Measurements from ENCODE around the gene POU4F1.
"Not testable (repeated sequence)": the region's sequence is repeated elsewhere in the genome, so short reads cannot be mapped to it uniquely, and the experiment has no call there.

The POU4F1 gene, protein sequence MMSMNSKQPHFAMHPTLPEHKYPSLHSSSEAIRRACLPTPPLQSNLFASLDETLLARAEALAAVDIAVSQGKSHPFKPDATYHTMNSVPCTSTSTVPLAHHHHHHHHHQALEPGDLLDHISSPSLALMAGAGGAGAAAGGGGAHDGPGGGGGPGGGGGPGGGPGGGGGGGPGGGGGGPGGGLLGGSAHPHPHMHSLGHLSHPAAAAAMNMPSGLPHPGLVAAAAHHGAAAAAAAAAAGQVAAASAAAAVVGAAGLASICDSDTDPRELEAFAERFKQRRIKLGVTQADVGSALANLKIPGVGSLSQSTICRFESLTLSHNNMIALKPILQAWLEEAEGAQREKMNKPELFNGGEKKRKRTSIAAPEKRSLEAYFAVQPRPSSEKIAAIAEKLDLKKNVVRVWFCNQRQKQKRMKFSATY

DNA sequence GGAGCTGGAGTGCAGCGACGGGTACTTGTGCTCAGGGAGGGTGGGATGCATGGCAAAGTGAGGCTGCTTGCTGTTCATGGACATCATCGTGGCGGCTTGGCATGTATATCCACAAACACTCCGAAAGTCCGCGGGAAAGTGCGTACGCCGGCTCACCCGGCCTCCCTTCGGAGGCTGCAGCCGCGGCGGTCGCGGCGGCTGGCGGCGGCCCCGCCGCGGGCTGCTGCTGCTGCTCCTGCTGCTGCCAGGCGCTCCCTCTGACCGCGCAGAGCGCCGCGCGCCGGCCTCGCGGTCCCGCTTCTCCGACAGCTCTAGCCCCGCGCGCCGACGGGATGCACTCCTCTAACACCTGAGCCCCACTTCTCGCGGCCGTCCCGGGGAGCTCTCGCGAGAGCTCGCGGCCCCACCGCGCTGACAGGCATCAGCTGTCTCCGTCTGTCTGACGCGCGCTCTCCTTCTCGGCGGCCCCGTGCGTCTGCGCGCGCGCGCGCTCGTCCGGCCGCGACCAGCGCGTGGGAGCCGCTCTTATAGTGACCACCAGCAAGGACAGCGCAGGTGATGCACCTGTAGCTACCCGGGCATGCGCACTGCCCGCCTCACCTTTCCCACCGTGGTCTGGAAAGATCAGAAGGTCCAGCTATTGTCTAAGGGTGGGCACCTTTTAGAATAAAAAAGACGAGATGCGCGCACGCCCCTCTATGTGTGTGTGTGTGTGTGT lies at the start of gene POU4F1:
POU4F1 (minus strand) TSS at position 313 of the 718 bp plus-strand sequence; CDS start at position 87, 226 bp downstream.
- DNase-seq (ENCODE audit: low read depth) = no peak

DNA sequence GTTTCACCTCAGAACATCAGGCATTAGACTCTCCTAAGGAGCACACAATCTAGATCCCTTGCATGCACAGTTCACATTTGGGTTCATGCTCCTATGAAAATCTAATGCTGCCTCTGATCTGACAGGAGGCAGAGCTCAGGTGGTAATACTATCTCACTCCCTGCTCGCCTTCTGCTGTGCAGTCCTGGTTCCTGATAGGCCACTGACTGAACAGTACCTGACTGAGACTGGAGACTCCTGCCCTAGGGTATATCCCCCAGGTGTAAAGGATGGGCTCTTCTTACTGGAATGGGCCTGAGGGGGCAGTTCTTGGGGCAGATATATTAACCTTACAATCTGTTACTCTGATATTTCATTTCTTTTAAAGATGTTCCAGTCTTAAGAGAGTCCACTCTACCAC lies 49.3 kb upstream of the POU4F1 start:
- no peak for DNase-seq (ENCODE audit: low read depth)

DNA sequence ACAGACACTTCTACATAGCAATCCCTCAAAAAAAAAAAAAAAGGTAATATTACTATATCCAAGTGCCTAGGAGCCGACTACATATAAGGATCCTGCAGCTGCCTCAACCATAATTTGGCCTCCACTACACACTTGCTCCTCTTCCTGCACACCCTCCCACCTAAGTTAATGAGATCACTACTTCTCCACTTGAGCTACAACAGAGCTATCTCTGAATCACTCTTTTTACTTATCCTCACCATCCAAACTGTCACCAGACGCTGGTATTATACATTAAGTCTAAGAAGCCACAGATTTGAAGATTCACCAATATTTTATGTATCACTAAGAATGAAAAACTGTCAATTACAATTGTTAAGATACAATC lies 47.3 kb upstream of the POU4F1 start:
- DNase-seq (ENCODE audit: low read depth) = no peak

DNA sequence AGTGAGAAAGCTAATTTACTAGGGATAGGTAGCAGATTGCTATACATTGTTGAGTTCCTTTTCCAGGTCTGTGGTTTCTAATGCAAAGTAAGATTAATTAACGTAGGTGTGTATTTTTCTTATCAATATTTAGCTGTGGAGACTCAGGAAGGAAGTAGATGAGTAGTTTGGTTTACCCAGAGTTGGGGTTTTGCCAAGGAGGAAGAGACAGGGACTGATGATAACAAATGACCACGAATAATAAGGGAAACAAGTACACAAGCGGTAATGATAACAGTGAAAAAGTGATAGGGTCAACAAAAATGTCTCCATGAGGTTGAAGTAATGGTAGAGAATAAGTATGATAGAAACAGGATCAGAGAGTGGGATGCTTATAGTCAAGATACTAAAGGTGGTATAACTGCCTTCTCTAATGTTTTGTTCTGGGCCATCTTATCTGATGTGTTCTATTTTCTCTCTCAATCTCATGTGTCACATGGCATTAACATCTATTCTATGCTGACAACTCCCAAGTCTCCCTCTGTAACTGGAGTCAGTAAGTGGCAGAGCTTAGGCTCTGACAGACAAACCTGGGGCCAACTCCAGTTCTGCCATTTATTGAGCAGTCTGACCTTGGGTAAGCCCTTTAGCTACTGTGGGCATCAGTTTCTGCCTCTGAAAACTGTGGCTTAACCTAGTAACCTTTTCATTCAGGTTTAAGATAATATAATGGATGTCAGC lies 46.8 kb upstream of the POU4F1 start:
- no peak for DNase-seq (ENCODE audit: low read depth)

DNA sequence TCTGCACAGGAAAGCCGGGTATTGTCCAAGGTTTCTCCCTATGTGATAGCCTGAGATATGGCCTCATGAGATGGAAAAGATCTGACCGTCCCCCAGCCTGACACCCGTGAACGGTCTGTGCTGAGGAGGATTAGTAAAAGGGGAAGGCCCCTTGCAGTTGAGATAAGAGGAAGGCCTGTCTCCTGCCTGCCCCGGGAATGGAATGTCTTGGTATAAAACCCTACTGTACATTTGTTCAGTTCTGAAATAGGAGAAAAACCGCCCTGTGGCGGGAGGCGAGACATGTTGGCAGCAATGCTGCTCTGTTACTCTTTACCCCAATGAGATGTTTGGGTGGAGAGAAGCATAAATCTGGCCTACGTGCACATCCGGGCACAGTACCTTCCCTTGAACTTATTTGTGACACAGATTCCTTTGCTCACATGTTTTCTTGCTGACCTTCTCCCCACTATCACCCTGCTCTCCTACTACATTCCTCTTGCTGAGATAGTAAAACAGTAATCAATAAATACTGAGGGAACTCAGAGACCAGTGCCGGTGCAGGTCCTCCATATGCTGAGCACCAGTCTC lies 43.8 kb upstream of the POU4F1 start:
- DNase-seq (ENCODE audit: low read depth) = not testable (repeated sequence)

DNA sequence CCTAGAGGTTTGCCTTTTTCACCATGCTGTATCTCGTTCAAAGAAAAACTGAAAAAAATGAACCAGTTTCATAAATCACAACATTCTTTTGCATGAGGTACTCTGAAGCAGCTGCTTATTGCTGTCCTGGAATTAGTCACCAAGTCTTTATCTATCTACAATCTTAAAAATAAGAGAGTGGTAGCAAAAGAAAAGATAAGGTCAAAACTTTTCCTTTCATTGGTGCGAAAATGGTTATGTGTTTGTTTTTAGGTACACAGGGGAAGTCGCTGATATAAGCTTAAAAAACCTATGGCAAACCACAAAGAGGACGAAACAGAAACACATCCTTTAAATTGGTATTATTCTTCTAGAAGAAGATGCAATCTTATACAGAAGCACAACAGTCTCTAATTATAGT lies 34.9 kb upstream of the POU4F1 start:
- no peak for DNase-seq (ENCODE audit: low read depth)

DNA sequence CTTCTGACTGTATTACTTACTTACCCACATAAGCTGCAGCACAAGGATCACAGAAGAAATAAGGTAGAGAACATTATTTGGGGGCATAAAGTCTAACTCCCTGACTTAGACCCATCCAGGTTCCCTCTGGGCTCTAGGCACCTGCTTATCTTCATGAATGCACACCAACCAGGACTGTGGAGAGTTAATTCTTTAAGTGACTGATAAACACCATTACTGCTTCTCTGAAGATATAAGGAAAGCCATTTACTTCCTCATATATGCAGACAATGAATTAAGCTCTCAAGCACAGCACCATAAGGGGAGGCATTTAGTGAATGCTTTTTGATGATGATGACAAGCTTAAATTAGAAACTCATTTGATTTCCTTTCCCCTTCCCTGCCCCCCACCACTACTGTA lies 33.1 kb upstream of the POU4F1 start:
- DNase-seq (ENCODE audit: low read depth) = no peak

DNA sequence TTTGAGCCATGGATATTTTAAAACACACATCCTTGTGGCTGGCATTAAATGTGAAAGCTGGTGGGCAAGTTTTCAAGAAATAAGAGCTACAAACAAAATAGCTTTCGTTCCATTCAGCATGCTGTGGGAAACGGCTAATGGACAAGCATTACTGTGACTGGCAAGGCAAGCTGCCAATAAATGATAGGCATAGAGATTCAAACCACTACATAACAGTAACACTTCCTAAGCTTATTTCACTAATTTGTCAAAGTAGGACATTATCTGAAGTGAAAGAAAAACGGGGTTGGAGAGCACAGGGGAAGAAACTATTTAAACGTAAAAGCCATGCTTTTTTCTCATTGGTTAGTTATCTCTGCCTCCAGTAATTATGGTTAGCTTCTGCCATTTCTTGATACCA lies 29.6 kb upstream of the POU4F1 start:
- no peak for DNase-seq (ENCODE audit: low read depth)

DNA sequence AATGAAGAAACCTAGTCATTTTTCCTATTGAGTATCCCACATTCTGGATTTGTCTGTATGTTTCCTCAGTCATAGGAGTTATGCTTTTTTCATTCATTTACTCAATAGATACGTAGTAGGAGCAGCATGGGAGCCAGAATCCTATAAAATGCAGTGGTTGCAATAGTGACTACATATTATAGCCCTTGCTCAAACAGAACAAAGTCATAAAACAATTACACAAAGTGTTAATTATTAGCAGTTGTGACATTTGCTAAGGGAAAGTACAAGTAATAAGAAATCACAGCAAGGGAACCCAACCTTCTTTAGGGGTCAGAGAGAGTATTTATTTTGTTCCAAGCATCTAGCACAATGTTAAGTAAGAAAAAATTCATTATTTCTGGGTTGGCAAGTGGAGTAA lies 27.7 kb upstream of the POU4F1 start:
- DNase-seq (ENCODE audit: low read depth) = no peak

DNA sequence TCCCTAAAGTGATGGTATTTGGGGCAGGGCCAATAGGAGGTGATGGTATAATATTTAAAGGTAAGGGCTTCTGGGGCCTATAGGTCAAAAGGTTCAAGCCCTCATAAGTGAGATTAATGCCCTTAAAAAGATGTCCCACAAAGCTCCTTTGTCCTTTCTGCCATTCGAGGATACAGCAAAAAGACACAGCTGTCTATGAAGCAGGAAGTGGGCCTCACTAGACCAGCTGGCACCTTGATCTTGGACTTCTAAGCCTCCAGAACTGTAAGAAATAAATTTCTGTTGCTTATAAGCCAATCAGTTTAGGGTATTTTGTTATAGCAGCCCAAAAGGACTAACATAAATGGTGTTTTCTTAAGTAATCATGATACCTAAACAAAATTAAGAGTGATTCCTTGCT lies 27.2 kb upstream of the POU4F1 start:
- DNase-seq (ENCODE audit: low read depth) = no peak

DNA sequence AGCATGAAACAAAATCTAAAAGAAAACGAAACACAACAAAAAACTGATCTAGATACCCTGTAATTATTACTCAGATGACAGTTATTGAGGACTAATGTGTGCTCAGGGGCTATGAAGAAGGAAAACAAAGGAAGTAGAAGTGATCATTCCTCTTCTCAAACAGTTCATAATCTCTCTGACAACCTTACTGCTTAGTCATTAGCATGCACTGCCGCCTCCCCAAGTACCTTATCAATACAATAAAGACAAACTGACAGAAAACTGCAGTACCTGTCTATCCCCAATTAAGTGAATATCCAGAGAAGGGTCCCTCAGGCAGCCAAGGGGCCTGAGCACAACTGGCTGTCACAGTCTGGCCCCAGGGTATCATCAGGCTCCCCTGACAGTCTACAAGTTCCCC lies 22.0 kb upstream of the POU4F1 start:
- no peak for DNase-seq (ENCODE audit: low read depth)

DNA sequence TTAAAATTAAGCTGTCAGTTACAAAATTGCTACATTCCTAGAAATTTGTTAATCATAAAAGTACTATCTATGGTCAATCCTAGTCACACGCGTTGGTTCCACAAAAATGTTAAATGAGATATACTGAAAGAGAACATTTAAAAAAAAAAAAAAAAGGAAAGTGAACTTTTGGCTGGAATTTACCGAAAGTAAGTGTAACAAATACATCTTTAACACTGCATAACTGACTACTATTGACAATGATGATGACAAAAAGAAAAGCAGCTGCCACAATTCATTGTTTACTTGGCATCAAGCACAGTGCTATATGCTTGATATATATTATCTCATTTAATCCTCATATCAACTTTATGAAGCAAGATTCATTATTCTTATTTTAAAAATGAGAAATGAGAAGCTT lies 19.8 kb upstream of the POU4F1 start:
- DNase-seq (ENCODE audit: low read depth) = no peak

DNA sequence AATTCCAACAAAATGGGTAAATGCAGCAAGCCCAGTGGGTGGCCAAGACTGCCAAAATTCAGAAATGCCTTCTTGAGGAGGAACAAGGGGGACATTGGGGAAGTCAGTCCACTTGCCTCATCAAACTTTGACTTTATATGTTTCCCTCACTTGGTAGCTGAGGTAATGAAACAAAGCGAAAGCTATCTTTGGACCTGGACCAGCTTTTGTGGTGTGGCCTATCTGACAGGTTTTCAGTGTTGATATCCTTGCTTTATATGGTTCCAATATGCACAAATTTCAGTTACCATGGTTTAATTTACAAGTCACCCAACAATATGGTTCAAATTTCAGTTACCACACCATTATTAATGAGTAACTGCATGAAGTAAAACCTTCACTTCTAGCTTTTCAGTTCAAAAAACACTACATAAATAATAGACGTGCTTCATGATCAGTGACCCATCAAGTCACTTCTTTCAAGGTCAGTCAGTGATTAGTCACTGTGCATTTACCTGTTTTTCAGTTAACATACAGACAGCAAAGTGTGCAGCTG lies 17.7 kb upstream of the POU4F1 start:
- DNase-seq (ENCODE audit: low read depth) = no peak

DNA sequence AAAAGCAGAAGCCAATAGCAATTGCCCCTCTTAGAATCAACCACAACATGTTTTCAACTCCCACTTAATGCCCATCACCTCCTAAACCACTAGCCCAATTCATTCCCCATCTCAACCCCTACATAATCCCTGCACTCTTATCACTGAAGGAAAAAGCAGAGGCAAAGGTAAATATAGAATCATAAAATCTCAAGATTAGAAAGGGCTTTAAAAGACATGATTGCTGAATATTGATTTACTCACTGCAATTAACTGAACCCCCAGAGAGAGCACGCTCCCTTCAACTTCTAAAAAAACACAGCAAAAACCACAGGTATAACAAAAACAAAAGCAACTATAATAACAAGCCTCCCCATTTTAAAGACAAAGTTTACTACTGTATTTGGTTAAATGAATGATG lies 15.1 kb upstream of the POU4F1 start:
- no peak for DNase-seq (ENCODE audit: low read depth)

DNA sequence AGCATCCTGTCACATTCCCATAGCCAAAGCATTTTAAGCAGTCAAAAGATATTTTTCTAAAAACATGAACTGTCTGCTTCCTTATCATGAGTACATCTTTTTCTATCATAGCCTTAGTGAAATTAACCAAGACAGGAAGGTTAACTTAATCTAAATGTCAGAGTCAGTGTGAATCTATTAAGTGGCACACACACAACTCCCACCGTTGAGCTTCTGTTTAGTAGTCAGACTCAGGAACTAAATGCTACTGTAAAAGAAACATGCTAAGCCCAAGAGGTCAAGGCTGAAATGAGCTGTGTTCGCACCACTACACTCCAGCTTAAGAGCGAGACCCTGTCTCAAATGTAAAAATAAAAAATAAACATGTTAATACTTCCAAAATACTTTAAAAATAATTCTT lies 7.7 kb upstream of the POU4F1 start:
- DNase-seq (ENCODE audit: low read depth) = no peak

DNA sequence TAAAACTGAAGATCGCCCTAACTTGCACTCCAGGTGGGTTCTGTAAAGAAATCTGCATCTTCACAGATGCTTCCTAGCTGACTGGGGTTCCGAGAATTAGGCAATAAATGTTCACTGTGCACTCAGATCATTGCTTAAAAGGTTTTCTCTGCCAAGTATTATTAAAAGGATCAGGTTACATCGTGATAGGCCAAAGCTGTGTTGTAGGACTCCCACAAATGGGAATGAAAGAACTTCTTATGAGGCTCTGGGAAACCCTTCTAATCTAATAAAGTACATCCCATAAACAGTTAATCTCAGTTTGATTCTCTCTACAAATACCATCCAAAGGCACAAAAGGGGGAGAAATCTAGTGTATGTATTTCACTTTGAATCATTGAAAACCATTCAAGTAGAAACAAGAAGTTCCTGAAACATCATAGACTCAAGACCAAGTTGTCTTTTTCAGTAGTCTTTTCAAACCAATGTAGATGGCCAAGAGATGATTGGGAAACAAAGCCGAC lies 7.1 kb upstream of the POU4F1 start:
- DNase-seq (ENCODE audit: low read depth) = no peak

DNA sequence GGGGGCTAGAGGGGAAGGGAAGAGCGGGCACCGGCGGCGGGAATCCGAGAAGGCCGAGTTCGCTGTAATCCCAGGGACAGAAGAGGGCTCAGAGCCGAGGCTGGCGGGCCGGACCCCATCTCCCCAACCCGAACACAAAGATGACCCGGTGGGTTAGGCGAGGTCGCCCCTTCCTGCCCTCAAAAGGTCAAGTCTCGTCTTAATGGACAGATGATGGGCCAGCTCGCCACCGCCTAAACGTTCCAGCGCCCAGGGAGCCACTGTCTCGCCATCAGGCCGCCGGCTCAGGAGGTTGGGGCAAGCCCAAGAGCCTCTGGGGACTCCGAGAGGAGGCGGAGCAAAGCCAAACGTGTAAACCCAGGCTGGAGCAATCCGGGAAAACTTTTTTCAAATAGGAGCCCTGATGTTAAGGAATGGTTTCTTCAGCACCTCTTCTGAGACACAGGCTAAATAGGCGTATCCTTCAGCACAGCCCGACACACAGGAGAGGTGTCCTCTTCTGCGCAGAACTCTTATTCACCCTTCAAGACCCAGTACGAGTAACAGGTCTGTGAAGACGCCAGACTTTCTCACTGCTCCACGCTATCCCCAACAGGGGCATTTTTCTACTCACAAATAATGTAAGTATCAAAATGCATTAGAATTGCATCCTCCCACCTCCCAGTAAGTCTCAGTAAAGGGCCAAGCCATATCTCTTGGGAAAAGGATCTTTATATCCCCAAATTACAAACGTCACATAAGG lies 6.3 kb upstream of the POU4F1 start:
- DNase-seq (ENCODE audit: low read depth) = no peak

DNA sequence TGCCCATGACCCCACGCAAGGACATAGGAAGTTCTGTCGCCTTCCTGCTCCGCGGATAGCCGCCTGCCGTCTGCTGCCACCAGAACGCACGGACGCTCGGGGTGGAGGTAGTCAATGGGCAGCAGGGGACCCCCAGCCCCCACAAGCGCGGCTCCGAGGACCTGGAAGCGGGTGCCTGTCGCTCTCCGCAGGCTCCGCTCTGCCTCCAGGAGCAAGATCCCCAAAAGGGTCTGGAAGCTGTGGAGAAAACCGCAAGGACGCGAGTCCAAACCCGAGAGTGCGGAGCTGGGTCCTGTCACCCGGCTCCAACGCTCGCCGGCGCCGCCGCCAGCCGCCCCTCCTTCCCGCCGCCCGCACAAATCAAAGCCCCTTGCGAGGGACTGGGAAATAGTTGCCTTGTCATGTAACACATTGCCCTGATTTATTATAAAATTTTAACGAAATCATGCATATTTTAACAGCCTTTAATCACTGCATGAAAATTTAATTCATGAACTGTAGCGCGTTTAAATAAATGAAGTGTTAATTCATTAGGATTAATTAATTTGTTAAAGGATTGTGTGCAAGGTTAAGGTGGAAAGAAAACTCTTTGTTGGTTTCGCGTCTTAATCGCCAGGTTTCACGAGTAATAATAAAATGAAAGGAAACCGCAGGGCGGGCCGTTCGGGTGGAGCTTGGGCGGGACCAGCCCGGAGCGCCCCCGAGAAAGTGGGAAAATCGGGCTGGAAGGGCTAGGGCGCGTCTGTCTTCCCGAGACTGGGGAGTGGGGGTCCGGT lies 5.5 kb upstream of the POU4F1 start:
- no peak for DNase-seq (ENCODE audit: low read depth)

DNA sequence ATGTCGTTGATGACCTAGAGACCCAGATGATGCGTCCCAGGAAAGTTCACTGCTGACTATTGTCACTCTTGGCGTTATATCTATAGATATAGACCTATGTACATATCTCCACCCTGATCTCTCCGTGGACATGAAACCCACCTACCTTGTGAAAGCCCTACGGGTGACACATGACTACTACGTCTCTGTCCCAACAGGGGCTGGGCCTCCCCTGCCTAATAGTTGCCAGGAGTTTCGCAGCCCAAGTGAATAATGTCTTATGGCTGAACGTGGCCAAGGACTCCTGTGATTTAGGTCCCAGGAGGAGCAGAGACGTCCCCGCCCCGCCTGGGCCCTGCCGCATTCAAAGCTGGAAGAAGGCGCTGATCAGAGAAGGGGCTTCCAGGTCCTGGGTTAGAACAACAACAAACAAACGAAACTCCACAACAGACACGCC lies 4.9 kb upstream of the POU4F1 start:
- DNase-seq (ENCODE audit: low read depth) = no peak

DNA sequence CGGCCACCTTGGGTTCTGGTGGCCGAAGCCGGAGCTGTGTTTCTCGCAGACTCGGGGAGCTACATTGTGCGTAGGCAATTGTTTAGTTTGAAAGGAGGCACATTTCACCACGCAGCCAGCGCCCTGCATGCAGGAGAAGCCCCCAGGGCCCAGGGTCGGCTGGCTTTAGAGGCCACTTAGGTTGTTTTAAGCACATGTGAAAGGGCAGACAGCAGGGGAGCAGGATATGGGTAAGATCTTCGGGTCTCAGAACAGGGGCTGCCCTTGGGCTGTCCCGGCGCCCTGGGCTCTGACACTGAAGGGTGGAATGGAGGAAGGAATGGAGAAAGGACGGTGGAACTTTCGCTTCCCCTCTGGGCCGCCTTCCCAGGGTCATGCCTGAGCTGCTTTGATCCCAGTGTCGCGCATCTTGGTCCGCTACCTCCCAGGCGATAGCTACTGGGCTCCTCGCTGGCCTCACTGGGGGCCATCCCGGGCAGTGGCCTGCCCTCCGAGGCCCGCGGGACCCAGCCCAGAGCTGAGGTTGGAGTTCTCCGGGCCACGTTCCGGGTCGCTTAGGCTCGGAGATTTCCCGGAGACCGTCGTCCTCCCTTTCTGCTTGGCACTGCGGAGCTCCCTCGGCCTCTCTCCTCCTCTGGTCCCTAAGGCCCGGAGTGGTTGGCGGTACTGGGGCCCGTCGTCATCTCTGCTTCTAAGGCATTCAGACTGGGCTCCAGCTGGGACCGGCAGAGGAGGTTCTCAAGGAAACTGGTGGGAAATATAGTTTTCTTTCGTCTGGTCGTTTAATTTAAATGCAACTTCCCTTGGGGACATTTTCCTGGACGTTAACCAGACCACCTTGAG lies 4.3 kb upstream of the POU4F1 start:
- DNase-seq (ENCODE audit: low read depth) = no peak

All from GM04503 (cell line).